OCI-LY3 (cell line): Measurements from ENCODE around the gene TSPAN33.

ENCODE experiments used
- EZH2phosphoT487 ChIP-seq: fragments of 200-600 bp; shearing (Covaris generic); IDR thresholded peaks from 2 replicates; pipeline ENCODE4 v1.6.1; 2018; ENCODE audit warnings: antibody characterized with exemption, mixed run types, low read depth
- TF ChIP-seq, protein P1 (sequence below): fragments of 200-600, 300-600 bp; sonication (generic); IDR thresholded peaks from 2 replicates; pipeline ENCODE4 v1.5.1; 2014; ENCODE audit warnings: antibody characterized with exemption, low read length, low read depth

DNA sequence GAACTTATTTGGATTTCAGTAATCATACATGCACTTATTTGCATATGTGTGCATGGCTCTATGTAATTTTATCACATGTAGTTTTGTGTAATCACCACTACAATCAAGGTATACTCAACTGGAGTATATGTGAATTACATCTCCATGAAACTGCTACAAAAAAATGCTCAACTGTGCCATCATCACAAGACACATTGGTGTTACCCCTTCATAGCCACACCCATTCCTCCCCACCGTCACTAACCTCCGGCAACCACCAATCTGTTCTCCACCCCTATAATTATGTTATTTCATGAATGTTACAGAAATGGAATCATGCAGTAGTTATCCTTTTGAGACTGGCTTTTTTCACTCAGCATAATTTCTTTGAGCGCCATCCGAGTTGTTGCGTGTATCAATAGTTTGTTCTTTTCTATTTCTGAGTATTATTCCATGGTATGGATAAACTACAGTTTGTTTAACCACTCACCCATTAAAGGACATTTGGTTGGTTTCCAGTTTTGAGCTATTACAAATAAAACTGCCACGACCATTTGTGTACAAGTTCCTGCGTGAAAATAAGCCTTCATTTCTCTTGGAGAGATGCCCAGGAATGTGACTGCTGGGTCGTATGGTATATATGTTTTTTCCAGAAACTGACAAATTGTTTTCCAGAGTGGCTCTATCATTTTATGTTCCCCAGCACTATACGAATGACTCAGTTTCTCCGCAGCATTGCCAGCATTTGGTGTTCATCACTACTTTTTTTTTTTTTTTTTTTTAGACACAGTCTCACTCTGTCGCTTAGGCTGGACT, 32.6 kb downstream of the TSPAN33 start:
- TF ChIP-seq, protein P1, sequence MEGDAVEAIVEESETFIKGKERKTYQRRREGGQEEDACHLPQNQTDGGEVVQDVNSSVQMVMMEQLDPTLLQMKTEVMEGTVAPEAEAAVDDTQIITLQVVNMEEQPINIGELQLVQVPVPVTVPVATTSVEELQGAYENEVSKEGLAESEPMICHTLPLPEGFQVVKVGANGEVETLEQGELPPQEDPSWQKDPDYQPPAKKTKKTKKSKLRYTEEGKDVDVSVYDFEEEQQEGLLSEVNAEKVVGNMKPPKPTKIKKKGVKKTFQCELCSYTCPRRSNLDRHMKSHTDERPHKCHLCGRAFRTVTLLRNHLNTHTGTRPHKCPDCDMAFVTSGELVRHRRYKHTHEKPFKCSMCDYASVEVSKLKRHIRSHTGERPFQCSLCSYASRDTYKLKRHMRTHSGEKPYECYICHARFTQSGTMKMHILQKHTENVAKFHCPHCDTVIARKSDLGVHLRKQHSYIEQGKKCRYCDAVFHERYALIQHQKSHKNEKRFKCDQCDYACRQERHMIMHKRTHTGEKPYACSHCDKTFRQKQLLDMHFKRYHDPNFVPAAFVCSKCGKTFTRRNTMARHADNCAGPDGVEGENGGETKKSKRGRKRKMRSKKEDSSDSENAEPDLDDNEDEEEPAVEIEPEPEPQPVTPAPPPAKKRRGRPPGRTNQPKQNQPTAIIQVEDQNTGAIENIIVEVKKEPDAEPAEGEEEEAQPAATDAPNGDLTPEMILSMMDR = no peak
- TF ChIP-seq EZH2phosphoT487 = no peak
